ENCODE results near the gene ABCA3. TPM values are rescaled to one million over a fixed set of nuclear protein-coding genes. Genes with fewer than 3 reads are reported as not detected.

The ABCA3 gene
- total RNA-seq, 2 donors from 2014 or later: 3.3 to 3.5 TPM

GRCh38 chr16:2337431-2338296 lies 2.9 kb downstream of the ABCA3 start:
- no peak for DNase-seq
- WGBS, 2 experiments (ENCODE audit: insufficient coverage in 1 of 2, insufficient read length in 1 of 2): 89 to 94% methylated on average over 14 to 15 of the region's 15 CpGs
- H3K27me3 Mint-ChIP-seq (ENCODE audit: insufficient read depth): peaks cover 44% of the 10 kb centered on the region
- peaks cover 2% of the 10 kb centered on the region for H3K36me3 Mint-ChIP-seq (ENCODE audit: low read depth)
- no peak overlapping the region for H3K4me3 Mint-ChIP-seq
- no peak overlapping the region for H3K27ac Mint-ChIP-seq
- H3K9me3 Mint-ChIP-seq: peaks cover 4% of the 10 kb centered on the region
- Histone ChIP-seq H3K4me3 (ENCODE audit: low read length) (no peak overlapping the region), H3K27ac (ENCODE audit: low read depth, low read length) (no peak overlapping the region), H3K4me1 (ENCODE audit: control insufficient read depth, insufficient read depth, low read length) (no peaks in the 10 kb centered on the region), H3K9me3 (ENCODE audit: control insufficient read depth, low read length) (no peaks in the 10 kb centered on the region), H3K27me3 (ENCODE audit: control insufficient read depth, insufficient read depth, low read length, poor library complexity, severe bottlenecking) (peaks cover 34% of the 10 kb centered on the region), H3K9ac (ENCODE audit: extremely low read depth, low read length, poor library complexity, severe bottlenecking) (no peak overlapping the region), H3K36me3 (ENCODE audit: control insufficient read depth, insufficient read depth, low read length) (no peaks in the 10 kb centered on the region)
- TF ChIP-seq, protein P1, sequence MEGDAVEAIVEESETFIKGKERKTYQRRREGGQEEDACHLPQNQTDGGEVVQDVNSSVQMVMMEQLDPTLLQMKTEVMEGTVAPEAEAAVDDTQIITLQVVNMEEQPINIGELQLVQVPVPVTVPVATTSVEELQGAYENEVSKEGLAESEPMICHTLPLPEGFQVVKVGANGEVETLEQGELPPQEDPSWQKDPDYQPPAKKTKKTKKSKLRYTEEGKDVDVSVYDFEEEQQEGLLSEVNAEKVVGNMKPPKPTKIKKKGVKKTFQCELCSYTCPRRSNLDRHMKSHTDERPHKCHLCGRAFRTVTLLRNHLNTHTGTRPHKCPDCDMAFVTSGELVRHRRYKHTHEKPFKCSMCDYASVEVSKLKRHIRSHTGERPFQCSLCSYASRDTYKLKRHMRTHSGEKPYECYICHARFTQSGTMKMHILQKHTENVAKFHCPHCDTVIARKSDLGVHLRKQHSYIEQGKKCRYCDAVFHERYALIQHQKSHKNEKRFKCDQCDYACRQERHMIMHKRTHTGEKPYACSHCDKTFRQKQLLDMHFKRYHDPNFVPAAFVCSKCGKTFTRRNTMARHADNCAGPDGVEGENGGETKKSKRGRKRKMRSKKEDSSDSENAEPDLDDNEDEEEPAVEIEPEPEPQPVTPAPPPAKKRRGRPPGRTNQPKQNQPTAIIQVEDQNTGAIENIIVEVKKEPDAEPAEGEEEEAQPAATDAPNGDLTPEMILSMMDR (conservative IDR thresholded peaks at IDR 0.05): no peak
- peaks cover 4% of the 10 kb centered on the region for H3K4me1 Mint-ChIP-seq

DNA sequence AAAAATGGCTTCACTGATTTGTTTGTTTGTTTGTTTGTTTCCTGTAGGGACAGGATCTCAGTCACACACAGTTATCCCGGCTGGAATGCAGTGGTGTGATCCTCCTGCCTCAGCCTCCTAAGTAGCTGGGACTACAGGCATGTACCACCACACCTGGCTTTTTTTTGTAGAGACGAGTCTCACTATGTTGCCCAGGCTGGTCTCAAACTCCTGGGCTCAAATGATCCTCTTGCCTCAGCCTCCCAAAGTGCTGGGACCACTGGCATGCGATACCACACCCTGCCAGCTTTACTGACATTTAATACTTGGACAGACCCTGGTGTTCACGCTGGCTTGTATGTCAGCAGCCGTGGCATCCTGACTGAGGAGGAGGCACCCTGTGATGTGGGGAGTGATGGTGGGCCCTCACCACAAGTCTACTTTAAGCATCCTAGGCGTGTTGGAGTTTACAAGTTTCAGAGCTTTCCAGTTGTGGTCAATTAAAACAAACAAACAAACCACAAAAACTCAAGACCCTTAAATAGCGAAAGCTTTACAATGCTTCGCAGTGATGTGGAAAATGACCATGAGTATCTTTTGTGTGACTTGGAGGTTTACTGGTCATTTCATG lies 5.1 kb downstream of the ABCA3 start:
- H3K27me3 ChIP-seq (ENCODE audit: control insufficient read depth, insufficient read depth, low read length, poor library complexity, severe bottlenecking): peaks cover 26% of the 10 kb centered on the region
- H3K9ac ChIP-seq (ENCODE audit: extremely low read depth, low read length, poor library complexity, severe bottlenecking): no peak overlapping the region
- no peak overlapping the region for H3K27ac ChIP-seq (ENCODE audit: low read depth, low read length)
- no peaks in the 10 kb centered on the region for H3K4me1 ChIP-seq (ENCODE audit: control insufficient read depth, insufficient read depth, low read length)
- Mint-ChIP-seq H3K27ac (no peak overlapping the region), H3K27me3 (ENCODE audit: insufficient read depth) (peaks cover 37% of the 10 kb centered on the region), H3K4me3 (no peak overlapping the region), H3K4me1 (peaks cover 4% of the 10 kb centered on the region), H3K36me3 (ENCODE audit: low read depth) (no peaks in the 10 kb centered on the region), H3K9me3 (no peaks in the 10 kb centered on the region)
- H3K4me3 ChIP-seq (ENCODE audit: low read length): no peak overlapping the region
- no peak for DNase-seq
- TF ChIP-seq, protein P1 (conservative IDR thresholded peaks at IDR 0.05): no peak
- WGBS, 2 experiments (ENCODE audit: insufficient coverage in 1 of 2, insufficient read length in 1 of 2): 84 to 94% methylated on average over 7 to 8 of the region's 8 CpGs
- no peaks in the 10 kb centered on the region for H3K9me3 ChIP-seq (ENCODE audit: control insufficient read depth, low read length)
- no peaks in the 10 kb centered on the region for H3K36me3 ChIP-seq (ENCODE audit: control insufficient read depth, insufficient read depth, low read length)

DNA sequence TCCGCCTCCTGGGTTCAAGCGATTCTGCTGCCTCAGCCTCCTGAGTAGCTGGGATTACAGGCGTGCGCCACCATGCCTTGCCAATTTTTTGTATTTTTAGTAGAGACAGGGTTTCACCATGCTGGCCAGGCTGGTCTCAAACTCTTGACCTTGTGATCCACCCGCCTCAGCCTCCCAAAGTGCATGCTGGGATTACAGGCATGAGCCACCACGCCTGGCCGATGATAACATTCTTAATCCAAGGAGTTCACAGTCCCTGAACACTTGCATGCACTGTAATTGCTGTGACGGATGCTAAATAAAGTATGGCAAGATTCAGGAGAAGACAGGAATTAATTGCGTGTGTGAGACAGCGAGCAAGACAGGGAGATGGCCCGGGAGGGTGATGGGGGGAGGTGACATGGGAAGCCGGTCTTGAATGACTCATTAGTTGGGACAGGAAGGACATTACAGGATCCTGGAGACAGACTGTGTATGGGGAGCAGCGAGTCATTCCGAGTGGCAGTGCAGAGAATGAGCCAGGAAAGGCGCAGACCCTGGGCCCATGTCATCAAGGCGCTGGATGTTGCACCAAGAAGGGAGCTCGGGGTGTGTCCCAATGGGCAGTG lies 6.7 kb downstream of the ABCA3 start:
- Histone ChIP-seq H3K27me3 (ENCODE audit: control insufficient read depth, insufficient read depth, low read length, poor library complexity, severe bottlenecking) (peaks cover 15% of the 10 kb centered on the region), H3K27ac (ENCODE audit: low read depth, low read length) (no peak overlapping the region), H3K36me3 (ENCODE audit: control insufficient read depth, insufficient read depth, low read length) (no peaks in the 10 kb centered on the region), H3K9ac (ENCODE audit: extremely low read depth, low read length, poor library complexity, severe bottlenecking) (no peak overlapping the region), H3K9me3 (ENCODE audit: control insufficient read depth, low read length) (no peaks in the 10 kb centered on the region), H3K4me3 (ENCODE audit: low read length) (no peak overlapping the region), H3K4me1 (ENCODE audit: control insufficient read depth, insufficient read depth, low read length) (no peaks in the 10 kb centered on the region)
- peaks cover 27% of the 10 kb centered on the region for H3K27me3 Mint-ChIP-seq (ENCODE audit: insufficient read depth)
- H3K27ac Mint-ChIP-seq: no peak overlapping the region
- H3K4me1 Mint-ChIP-seq: no peaks in the 10 kb centered on the region
- H3K36me3 Mint-ChIP-seq (ENCODE audit: low read depth): no peaks in the 10 kb centered on the region
- H3K4me3 Mint-ChIP-seq: no peak overlapping the region
- TF ChIP-seq, protein P1 (conservative IDR thresholded peaks at IDR 0.05): no peak
- DNase-seq: no peak
- WGBS, 2 experiments (ENCODE audit: insufficient coverage in 1 of 2, insufficient read length in 1 of 2): 87 to 88% methylated on average over 17 of the region's 17 CpGs
- no peaks in the 10 kb centered on the region for H3K9me3 Mint-ChIP-seq
